ENCODE data around the gene HEATR9.

Gene HEATR9

GRCh38 chr17:35865412-35866340 lies 3.0 kb downstream of the HEATR9 start:
- no peak overlapping the region for H3K4me3 ChIP-seq (ENCODE audit: low read depth, low read length)

GRCh38 chr17:35864853-35865252 lies 3.8 kb downstream of the HEATR9 start:
- Histone ChIP-seq H3K4me2 (ENCODE audit: low read length) (no peak overlapping the region), H2AFZ (no peak overlapping the region), H3K9me3 (ENCODE audit: control insufficient read depth, low read length) (no peaks in the 10 kb centered on the region), H3K4me3 (ENCODE audit: low read depth, low read length) (no peak overlapping the region), H3K4me1 (no peaks in the 10 kb centered on the region), H3K36me3 (ENCODE audit: control insufficient read depth, insufficient read depth, low read length) (no peaks in the 10 kb centered on the region), H3K27me3 (ENCODE audit: control insufficient read depth, insufficient read depth, low read length) (no peaks in the 10 kb centered on the region), H3K79me2 (no peaks in the 10 kb centered on the region), H3K9ac (no peak overlapping the region), H3K27ac (no peak overlapping the region)
- TF ChIP-seq CTCF (IDR thresholded peaks at IDR 0.05): no peak

More at GRCh38 chr17:35865412-35866340, 3.0 kb downstream of the HEATR9 start:
- no peak overlapping the region for H3K27ac ChIP-seq
- H3K9me3 ChIP-seq (ENCODE audit: control insufficient read depth, low read length): no peaks in the 10 kb centered on the region
- H3K36me3 ChIP-seq (ENCODE audit: control insufficient read depth, insufficient read depth, low read length): no peaks in the 10 kb centered on the region
- no peaks in the 10 kb centered on the region for H3K27me3 ChIP-seq (ENCODE audit: control insufficient read depth, insufficient read depth, low read length)
- H3K79me2 ChIP-seq: no peaks in the 10 kb centered on the region
- no peaks in the 10 kb centered on the region for H3K4me1 ChIP-seq
- H3K4me2 ChIP-seq (ENCODE audit: low read length): no peak overlapping the region
- H2AFZ ChIP-seq: no peak overlapping the region
- TF ChIP-seq CTCF (IDR thresholded peaks at IDR 0.05): no peak
- no peak overlapping the region for H3K9ac ChIP-seq

- H3K9ac ChIP-seq: no peak overlapping the region
- H3K79me2 ChIP-seq: no peaks in the 10 kb centered on the region
- TF ChIP-seq CTCF (IDR thresholded peaks at IDR 0.05): no peak
- no peaks in the 10 kb centered on the region for H3K4me1 ChIP-seq
- no peak overlapping the region for H3K4me3 ChIP-seq (ENCODE audit: low read depth, low read length)
- H3K27ac ChIP-seq: no peak overlapping the region
- H3K27me3 ChIP-seq (ENCODE audit: control insufficient read depth, insufficient read depth, low read length): no peaks in the 10 kb centered on the region
- H3K4me2 ChIP-seq (ENCODE audit: low read length): no peak overlapping the region
- H2AFZ ChIP-seq: no peak overlapping the region
- no peaks in the 10 kb centered on the region for H3K36me3 ChIP-seq (ENCODE audit: control insufficient read depth, insufficient read depth, low read length)
- H3K9me3 ChIP-seq (ENCODE audit: control insufficient read depth, low read length): no peaks in the 10 kb centered on the region
These were observed 12.1 kb downstream of the HEATR9 start for GRCh38 chr17:35856603-35857002.

- Histone ChIP-seq H3K4me1 (no peaks in the 10 kb centered on the region), H3K27ac (no peak overlapping the region), H2AFZ (no peak overlapping the region), H3K9me3 (ENCODE audit: control insufficient read depth, low read length) (no peaks in the 10 kb centered on the region), H3K9ac (no peak overlapping the region), H3K27me3 (ENCODE audit: control insufficient read depth, insufficient read depth, low read length) (no peaks in the 10 kb centered on the region), H3K79me2 (no peaks in the 10 kb centered on the region), H3K36me3 (ENCODE audit: control insufficient read depth, insufficient read depth, low read length) (no peaks in the 10 kb centered on the region), H3K4me3 (ENCODE audit: low read depth, low read length) (no peak overlapping the region), H3K4me2 (ENCODE audit: low read length) (no peak overlapping the region)
- no peak for TF ChIP-seq CTCF (IDR thresholded peaks at IDR 0.05)
These were observed 12.7 kb downstream of the HEATR9 start for GRCh38 chr17:35855965-35856364.

Data from parathyroid adenoma (tissue), 2 donors.